ENCODE measurements around the gene PNMA5.

PNMA5 gene

DNA sequence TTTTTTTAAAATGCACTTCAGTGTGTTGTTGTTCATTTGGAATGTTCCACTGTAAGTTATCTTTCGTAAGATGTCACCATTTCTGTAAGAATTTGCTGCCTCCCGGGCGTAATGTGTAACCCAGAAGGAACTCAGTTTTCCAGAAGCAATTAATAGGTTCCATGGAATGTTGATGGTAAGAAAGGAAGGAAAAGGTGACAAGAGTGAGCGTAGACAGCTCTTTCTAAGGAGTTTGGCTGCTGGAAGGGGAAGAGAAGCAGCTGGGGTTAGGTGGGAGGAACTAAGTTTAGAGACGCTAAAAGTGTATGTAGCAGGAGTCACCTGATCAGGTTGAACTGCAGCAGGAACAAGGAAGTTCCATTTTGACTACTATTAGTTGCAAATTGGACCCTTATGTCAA is 35.9 kb downstream of the PNMA5 start:
- no peaks in the 10 kb centered on the region for H3K27me3 ChIP-seq (ENCODE audit: control insufficient read depth, insufficient read depth, low read length)
- H3K9ac ChIP-seq (ENCODE audit: low read depth, low read length): no peak overlapping the region
- peaks cover 2% of the 10 kb centered on the region for H3K9me3 ChIP-seq (ENCODE audit: control insufficient read depth, insufficient read depth, low read length)
- no peaks in the 10 kb centered on the region for H3K4me1 ChIP-seq (ENCODE audit: control insufficient read depth, insufficient read depth, low read length)
- peak overlapping the region; percentile 39 for H3K4me3 ChIP-seq (ENCODE audit: low read depth, low read length)
- no peaks in the 10 kb centered on the region for H3K36me3 ChIP-seq (ENCODE audit: control insufficient read depth, insufficient read depth, low read length)

DNA sequence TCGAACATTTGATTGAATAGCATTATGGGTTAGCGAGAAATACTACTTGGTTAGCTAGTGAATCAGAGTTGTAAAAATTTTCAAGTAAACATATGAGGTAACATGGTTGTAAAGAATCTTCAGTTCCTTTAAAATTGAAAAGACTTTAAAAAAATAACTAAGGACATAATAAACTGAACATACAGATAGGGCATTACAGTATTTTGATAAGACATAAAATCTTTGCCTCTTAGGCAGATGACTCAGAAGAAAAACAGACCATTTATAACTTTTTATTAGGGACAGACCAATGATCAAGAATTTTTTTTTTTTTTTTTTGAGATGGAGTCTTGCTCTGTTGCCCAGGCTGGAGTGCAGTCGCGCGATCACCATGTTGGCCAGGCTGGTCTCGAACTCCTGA is 43.1 kb downstream of the PNMA5 start:
- Histone ChIP-seq H3K4me3 (ENCODE audit: low read depth, low read length) (no peak overlapping the region), H3K9me3 (ENCODE audit: control insufficient read depth, insufficient read depth, low read length) (no peaks in the 10 kb centered on the region), H3K4me1 (ENCODE audit: control insufficient read depth, insufficient read depth, low read length) (no peaks in the 10 kb centered on the region), H3K36me3 (ENCODE audit: control insufficient read depth, insufficient read depth, low read length) (no peaks in the 10 kb centered on the region), H3K9ac (ENCODE audit: low read depth, low read length) (no peak overlapping the region), H3K27me3 (ENCODE audit: control insufficient read depth, insufficient read depth, low read length) (no peaks in the 10 kb centered on the region)

DNA sequence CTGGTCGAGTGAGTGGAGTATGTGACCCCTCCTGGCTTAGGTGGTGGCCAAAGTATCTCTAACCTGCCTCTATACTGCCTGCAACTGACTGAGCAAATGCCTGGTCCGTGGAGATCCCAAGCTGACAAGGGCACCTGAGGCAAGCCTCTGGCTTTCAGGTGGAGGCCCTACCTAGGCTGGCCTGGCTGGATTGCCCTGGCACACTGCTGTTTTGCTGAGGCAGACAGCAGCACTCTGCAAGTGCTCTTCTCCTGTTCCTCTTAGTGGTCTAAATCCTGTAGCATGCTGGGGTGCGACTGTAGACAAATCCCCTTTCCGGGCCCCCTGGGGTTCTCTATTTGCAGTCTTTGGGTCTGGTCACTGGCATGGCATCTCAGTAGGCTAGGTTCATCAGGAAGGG is 44.8 kb downstream of the PNMA5 start:
- Histone ChIP-seq H3K36me3 (ENCODE audit: control insufficient read depth, insufficient read depth, low read length) (peaks cover 4% of the 10 kb centered on the region), H3K9ac (ENCODE audit: low read depth, low read length) (no peak overlapping the region), H3K4me1 (ENCODE audit: control insufficient read depth, insufficient read depth, low read length) (no peaks in the 10 kb centered on the region), H3K4me3 (ENCODE audit: low read depth, low read length) (no peak overlapping the region), H3K27me3 (ENCODE audit: control insufficient read depth, insufficient read depth, low read length) (no peaks in the 10 kb centered on the region), H3K9me3 (ENCODE audit: control insufficient read depth, insufficient read depth, low read length) (peaks cover 5% of the 10 kb centered on the region)

- Histone ChIP-seq H3K9me3 (ENCODE audit: control insufficient read depth, insufficient read depth, low read length) (peaks cover 5% of the 10 kb centered on the region), H3K4me3 (ENCODE audit: low read depth, low read length) (no peak overlapping the region), H3K27me3 (ENCODE audit: control insufficient read depth, insufficient read depth, low read length) (no peaks in the 10 kb centered on the region), H3K4me1 (ENCODE audit: control insufficient read depth, insufficient read depth, low read length) (no peaks in the 10 kb centered on the region), H3K36me3 (ENCODE audit: control insufficient read depth, insufficient read depth, low read length) (peaks cover 4% of the 10 kb centered on the region), H3K9ac (ENCODE audit: low read depth, low read length) (no peak overlapping the region)
Observed at GRCh38 chrX:152946681-152947080, 47.2 kb downstream of the PNMA5 start.

GRCh38 chrX:152945021-152945979 is 48.6 kb downstream of the PNMA5 start:
- Histone ChIP-seq H3K4me3 (ENCODE audit: low read depth, low read length) (no peak overlapping the region), H3K9ac (ENCODE audit: low read depth, low read length) (no peak overlapping the region), H3K27me3 (ENCODE audit: control insufficient read depth, insufficient read depth, low read length) (no peaks in the 10 kb centered on the region), H3K36me3 (ENCODE audit: control insufficient read depth, insufficient read depth, low read length) (peaks cover 4% of the 10 kb centered on the region), H3K9me3 (ENCODE audit: control insufficient read depth, insufficient read depth, low read length) (peaks cover 9% of the 10 kb centered on the region), H3K4me1 (ENCODE audit: control insufficient read depth, insufficient read depth, low read length) (no peaks in the 10 kb centered on the region)

DNA sequence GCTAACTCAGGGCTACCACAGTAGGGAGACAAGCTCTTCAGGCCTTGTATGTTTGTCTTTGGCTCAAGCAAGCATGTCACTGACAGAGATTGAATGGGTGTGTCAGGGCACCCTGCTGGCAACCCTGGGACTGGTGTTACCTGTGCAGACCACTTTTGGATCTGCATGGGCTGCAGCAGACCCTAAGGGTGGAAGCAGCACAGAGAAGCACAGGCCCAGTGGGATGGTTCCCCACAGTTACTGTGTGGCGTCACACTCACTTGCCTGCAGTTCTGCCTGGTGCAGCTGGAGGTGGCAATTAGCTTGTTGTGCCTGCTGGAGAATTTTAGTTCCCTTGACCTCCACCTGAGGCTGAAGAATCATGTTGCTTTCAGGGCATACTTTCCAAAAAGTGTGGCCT is 50.1 kb downstream of the PNMA5 start:
- Histone ChIP-seq H3K9ac (ENCODE audit: low read depth, low read length) (no peak overlapping the region), H3K4me1 (ENCODE audit: control insufficient read depth, insufficient read depth, low read length) (no peaks in the 10 kb centered on the region), H3K9me3 (ENCODE audit: control insufficient read depth, insufficient read depth, low read length) (peaks cover 9% of the 10 kb centered on the region), H3K27me3 (ENCODE audit: control insufficient read depth, insufficient read depth, low read length) (no peaks in the 10 kb centered on the region), H3K4me3 (ENCODE audit: low read depth, low read length) (no peak overlapping the region), H3K36me3 (ENCODE audit: control insufficient read depth, insufficient read depth, low read length) (peaks cover 4% of the 10 kb centered on the region)

- H3K9ac ChIP-seq (ENCODE audit: low read depth, low read length): peak overlapping the region; percentile 60
- no peaks in the 10 kb centered on the region for H3K4me1 ChIP-seq (ENCODE audit: control insufficient read depth, insufficient read depth, low read length)
- peaks cover 4% of the 10 kb centered on the region for H3K36me3 ChIP-seq (ENCODE audit: control insufficient read depth, insufficient read depth, low read length)
- H3K4me3 ChIP-seq (ENCODE audit: low read depth, low read length): peak overlapping the region; percentile 59
- H3K9me3 ChIP-seq (ENCODE audit: control insufficient read depth, insufficient read depth, low read length): peaks cover 9% of the 10 kb centered on the region
- no peaks in the 10 kb centered on the region for H3K27me3 ChIP-seq (ENCODE audit: control insufficient read depth, insufficient read depth, low read length)
Observed at GRCh38 chrX:152942077-152942442, 51.9 kb downstream of the PNMA5 start.

DNA sequence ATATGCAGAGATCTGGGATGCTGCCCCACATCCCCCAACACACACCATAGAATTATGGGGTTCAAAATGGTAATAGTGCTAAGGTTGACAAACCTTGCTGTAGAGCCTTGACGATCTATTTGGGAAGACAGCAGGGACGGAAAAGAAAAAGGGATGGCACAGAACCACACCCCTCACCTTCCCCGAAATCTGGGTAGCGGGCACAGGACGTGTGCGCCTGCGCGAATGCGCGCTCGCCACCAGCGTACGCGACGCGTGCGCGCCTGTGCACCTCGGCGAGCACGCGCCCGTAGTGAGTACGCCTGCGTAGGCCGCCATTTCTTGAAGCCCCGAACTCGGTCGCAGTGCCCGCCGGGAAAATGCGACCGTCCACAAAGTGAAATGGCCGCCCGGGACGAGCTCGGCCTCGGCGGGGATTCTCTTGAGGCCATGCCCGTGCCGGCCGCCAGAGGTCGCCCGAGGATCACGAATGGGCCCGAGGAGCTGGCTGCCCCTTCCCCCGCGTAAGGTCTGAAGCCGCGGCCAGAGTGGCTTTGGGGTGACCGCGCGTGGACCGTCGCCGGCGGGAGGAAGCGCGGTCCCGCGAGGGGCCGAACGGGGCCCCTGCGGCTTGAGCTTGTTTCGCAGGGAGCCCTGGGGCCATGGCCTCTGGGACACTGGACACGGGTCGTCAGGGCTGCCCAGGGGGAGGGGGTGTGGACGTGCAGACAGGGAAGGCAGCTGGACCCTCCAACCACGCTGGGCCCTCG is 52.4 kb downstream of the PNMA5 start:
- Histone ChIP-seq H3K4me3 (ENCODE audit: low read depth, low read length) (peak overlapping the region; percentile 59), H3K9ac (ENCODE audit: low read depth, low read length) (peak overlapping the region; percentile 60), H3K9me3 (ENCODE audit: control insufficient read depth, insufficient read depth, low read length) (peaks cover 9% of the 10 kb centered on the region), H3K4me1 (ENCODE audit: control insufficient read depth, insufficient read depth, low read length) (no peaks in the 10 kb centered on the region), H3K36me3 (ENCODE audit: control insufficient read depth, insufficient read depth, low read length) (peaks cover 4% of the 10 kb centered on the region), H3K27me3 (ENCODE audit: control insufficient read depth, insufficient read depth, low read length) (no peaks in the 10 kb centered on the region)
